HepG2 (cell line): ENCODE data around the gene NGLY1. TPM values are rescaled to one million over a fixed set of nuclear protein-coding genes. Genes with fewer than 3 reads are reported as not detected.

ENCODE experiments used
- ATAC-seq: fragments of 200-7000 bp; cut with Tn5 transposase; 3 replicates; pipeline ENCODE4 v1.9.1; 2020; ENCODE audit warnings: mild to moderate bottlenecking, moderate library complexity
- BruUV-seq: library from RNA; stranded (reverse); fragments of 400-500 nt; replicated peaks from 2 replicates; lab custom pipeline; 2021; lab: Mats Ljungman, UMichigan
- CTCF ChIA-PET: fragments of 300-600 bp; formaldehyde crosslinking; extraction: SDS; loops from one replicate; lab custom pipeline; 2021; ENCODE audit warnings: low total read pairs, inconsistent platforms, low intra/inter-chr PET ratio; lab: Yijun Ruan, JAX
- POLR2A ChIA-PET: fragments of 350-600 bp; sonication (Branson Sonifier 250); formaldehyde crosslinking; loops from one replicate; lab custom pipeline; 2020; ENCODE audit warnings: antibody characterized with exemption, inconsistent platforms; lab: Yijun Ruan, JAX
- DNase-seq: peaks from one replicate; pipeline ENCODE4 v3.0.0-alpha.2; 2015; ENCODE audit warnings: low spot score
- FAIRE-seq: peaks from 3 replicates; lab custom pipeline; 2011; peaks lifted over from hg19 to GRCh38; lab: Jason Lieb, UNC
- H2AFZ ChIP-seq: one replicate; pipeline ENCODE4 v1.6.1; 2011; ENCODE audit warnings: low read length, inconsistent platforms
- H3K27ac ChIP-seq: fragments of 300-600 bp; 3 replicates; pipeline ENCODE4 v1.8.0; 2011; ENCODE audit warnings: mixed run types, mild to moderate bottlenecking, mixed read lengths, low read length, inconsistent platforms; ENCODE audit not compliant: insufficient read depth; ENCODE audit errors: extremely low read length
- H3K27me3 ChIP-seq, 2 experiments: fragments of 200-600 bp in 1 of 2; 2 replicates in 1 of 2; 3 replicates in 1 of 2; pipeline versions ENCODE4 v1.6.0 to v1.8.0; 2011; ENCODE audit warnings: low read length in 2 of 2, mild to moderate bottlenecking in 2 of 2, moderate library complexity in 2 of 2, inconsistent platforms in 1 of 2; ENCODE audit not compliant: insufficient read depth in 2 of 2, control insufficient read depth in 1 of 2
- H3K36me3 ChIP-seq, 2 experiments: fragments of 200-600 bp in 1 of 2; replicated peaks in 1 of 2; 2 replicates in 1 of 2; 3 replicates in 1 of 2; pipeline versions ENCODE4 v1.5.1 to v1.8.0; 2011; ENCODE audit warnings: low read length in 2 of 2, inconsistent platforms in 1 of 2; ENCODE audit not compliant: insufficient read depth in 2 of 2, control insufficient read depth in 1 of 2
- H3K4me1 ChIP-seq: 2 replicates; pipeline ENCODE4 v1.5.1; 2012; ENCODE audit warnings: low read length, inconsistent platforms; ENCODE audit not compliant: insufficient read depth
- H3K4me2 ChIP-seq: 2 replicates; pipeline ENCODE4 v1.6.0; 2011; ENCODE audit warnings: low read depth, low read length, inconsistent platforms
- H3K4me3 ChIP-seq, 3 experiments: fragments of 200-600 bp in 1 of 3; sonication (generic), shearing (Covaris generic) in 1 of 3; replicated peaks in 1 of 3; 2 replicates each; pipeline ENCODE4 v1.5.1; 2011 to 2016; ENCODE audit warnings: low read length in 3 of 3, inconsistent platforms in 2 of 3, low read depth in 2 of 3, mild to moderate bottlenecking in 2 of 3, control low read depth in 1 of 3, mixed read lengths in 1 of 3; ENCODE audit not compliant: insufficient read depth in 1 of 3
- H3K79me2 ChIP-seq: one replicate; pipeline ENCODE4 v1.6.1; 2011; ENCODE audit warnings: low read length, inconsistent platforms; ENCODE audit not compliant: insufficient read depth
- H3K9ac ChIP-seq: 2 replicates; pipeline ENCODE4 v1.6.0; 2011; ENCODE audit warnings: mild to moderate bottlenecking, low read depth, low read length, inconsistent platforms; ENCODE audit not compliant: insufficient read depth
- H3K9me3 ChIP-seq: 2 replicates; pipeline ENCODE4 v1.5.1; 2012; ENCODE audit warnings: mild to moderate bottlenecking, low read length
- H4K20me1 ChIP-seq: 2 replicates; pipeline ENCODE4 v1.6.0; 2011; ENCODE audit warnings: inconsistent platforms, mild to moderate bottlenecking, low read length, moderate library complexity; ENCODE audit not compliant: insufficient read depth
- FOXC1 ChIP-seq: sonication (generic); formaldehyde crosslinking; IDR thresholded peaks from 2 replicates; pipeline ENCODE4 v1.8.0; 2022; ENCODE audit warnings: mild to moderate bottlenecking, missing genetic modification reagents, borderline replicate concordance
- IRF2 ChIP-seq: IDR thresholded peaks from 2 replicates; pipeline ENCODE4 v1.6.1; 2018; ENCODE audit warnings: missing genetic modification reagents, missing compliant biosample characterization
- MAF1 ChIP-seq: sonication (generic); formaldehyde crosslinking; IDR thresholded peaks from 2 replicates; pipeline ENCODE4 v1.5.0; 2020; ENCODE audit warnings: missing genetic modification reagents, borderline replicate concordance
- MBD4 ChIP-seq: IDR thresholded peaks from 2 replicates; pipeline ENCODE4 v1.6.1; 2012; ENCODE audit warnings: low read length, inconsistent platforms, borderline replicate concordance
- NFRKB ChIP-seq: fragments of 450-650 bp; IDR thresholded peaks from 2 replicates; pipeline ENCODE4 v1.6.1; 2017
- PTBP1 ChIP-seq: fragments of 200-400 bp; formaldehyde crosslinking; IDR thresholded peaks from 2 replicates; pipeline ENCODE4 v1.6.1; 2018; ENCODE audit warnings: low read length, low read depth; ENCODE audit not compliant: poor library complexity, severe bottlenecking
- SETDB1 ChIP-seq: sonication (generic); formaldehyde crosslinking; IDR thresholded peaks from 2 replicates; pipeline ENCODE4 v1.5.1; 2020; ENCODE audit warnings: missing genetic modification reagents, mild to moderate bottlenecking, borderline replicate concordance
- SNRNP70 ChIP-seq: fragments of 200-400 bp; formaldehyde crosslinking; IDR thresholded peaks from 2 replicates; pipeline ENCODE4 v1.6.1; 2017; ENCODE audit warnings: mild to moderate bottlenecking, low read depth, low read length, moderate library complexity
- SPEN ChIP-seq: sonication (generic); formaldehyde crosslinking; IDR thresholded peaks from 2 replicates; pipeline ENCODE4 v1.5.1; 2020; ENCODE audit warnings: low read depth, mild to moderate bottlenecking, missing genetic modification reagents
- ZNF780A ChIP-seq: sonication (generic); formaldehyde crosslinking; IDR thresholded peaks from 2 replicates; pipeline ENCODE4 v1.8.0; 2022; ENCODE audit warnings: mild to moderate bottlenecking, missing genetic modification reagents, moderate library complexity
- WGBS: methylation state at CpG from one replicate; pipeline ENCODE4 v1.1.6; 2017; ENCODE audit warnings: low lambda C conversion rate; 5-methylcytosine and 5-hydroxymethylcytosine counted together
- in situ Hi-C: cut with HindIII; loops from 2 replicates; pipeline ENCODE4 v1.10.0; 2017; ENCODE audit warnings: low pct_unique_long_range_greater_than_20kb; ENCODE audit not compliant: extremely low pct_ligation_motif_present
- intact Hi-C: fragments of 100-400 bp; cut with micrococcal nuclease; formaldehyde crosslinking; loops from one replicate; pipeline ENCODE4 v1.10.0; 2022; ENCODE audit not compliant: unreplicated experiment
- polyA plus RNA-seq, 8 experiments: library from polyadenylated mRNA; depleted of rRNA in 3 of 8; stranded (reverse) in 7 of 8; unstranded in 1 of 8; fragments of >200 nt; fragmentation: Illumina TruSeq in 4 of 8; extraction: Trizol in 4 of 8; gene quantifications; 2 replicates each; pipeline versions ENCODE4 v1.2.1 to v1.2.3, GENCODE V29; 2011 to 2016; ENCODE audit warnings: low read depth in 4 of 8, missing spikeins in 1 of 8, mixed read lengths in 1 of 8; ENCODE audit not compliant: insufficient read depth in 1 of 8
- total RNA-seq, 5 experiments: library from RNA; depleted of rRNA; stranded (reverse); fragments of >200 nt; fragmentation: Illumina TruSeq; extraction: Trizol; gene quantifications; 2 replicates each; pipeline ENCODE4 v1.2.3, GENCODE V29; 2016; ENCODE audit warnings: low read depth in 1 of 5
- TF ChIP-seq, protein P1 (sequence below): sonication (generic); formaldehyde crosslinking; IDR thresholded peaks from 2 replicates; pipeline ENCODE4 v1.4.0; 2020; ENCODE audit warnings: missing genetic modification reagents
- TF ChIP-seq, protein P2 (sequence below): sonication (generic); formaldehyde crosslinking; IDR thresholded peaks from 2 replicates; pipeline ENCODE4 v1.8.0; 2022; ENCODE audit warnings: missing genetic modification reagents, mild to moderate bottlenecking, inconsistent platforms, borderline replicate concordance
- TF ChIP-seq, protein P3 (sequence below): sonication (generic); formaldehyde crosslinking; IDR thresholded peaks from 2 replicates; pipeline ENCODE4 v1.5.0; 2020; ENCODE audit warnings: missing genetic modification reagents
- TF ChIP-seq, protein P4 (sequence below): sonication (generic); formaldehyde crosslinking; IDR thresholded peaks from 2 replicates; pipeline ENCODE4 v1.8.1; 2022; ENCODE audit warnings: low read depth, mild to moderate bottlenecking, missing genetic modification reagents

The NGLY1 gene
- total and polyA plus RNA-seq, 2 of the 13 experiments (the other 11 are each of a cell fraction or from before 2014, with no cell fraction given): 28.2 to 44.5 TPM

DNA sequence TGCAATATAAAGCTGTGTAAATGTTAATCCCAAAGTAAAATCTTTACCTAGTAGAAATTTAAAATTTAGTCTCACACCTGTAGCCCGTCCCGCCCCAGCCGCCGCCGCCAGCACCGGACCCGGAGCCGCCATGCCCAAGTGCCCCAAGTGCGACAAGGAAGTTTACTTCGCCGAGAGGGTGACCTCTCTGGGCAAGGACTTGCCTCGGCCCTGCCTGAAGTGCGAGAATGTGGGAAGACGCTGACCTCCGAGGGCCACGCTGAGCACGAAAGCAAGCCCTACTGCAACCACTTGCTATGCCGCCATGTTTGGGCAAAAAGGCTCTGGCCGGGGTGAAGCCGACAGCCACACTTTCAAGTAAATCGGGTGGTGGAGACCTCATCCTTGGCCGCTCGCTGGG, 96.5 kb downstream of the NGLY1 start:
- DNase-seq: no peak
- ChIA-PET POLR2A (no interaction called here), CTCF (no interaction called here)
- Histone ChIP-seq H3K9me3 (no peaks in the 10 kb centered on the region), H3K36me3 (no peaks in the 10 kb centered on the region), H4K20me1 (no peaks in the 10 kb centered on the region), H3K27ac (no peak overlapping the region), H2AFZ (no peak overlapping the region), H3K4me2 (no peak overlapping the region), H3K4me1 (no peaks in the 10 kb centered on the region), H3K4me3 (no peak overlapping the region), H3K9ac (no peak overlapping the region), H3K79me2 (no peaks in the 10 kb centered on the region), H3K27me3 (0 out of 5 replicates have a peak, but pooled peaks cover 0 to 1% of the 10 kb centered on the region in 2 experiments)
- BruUV-seq: no TSS peak
- TF ChIP-seq, protein P1, sequence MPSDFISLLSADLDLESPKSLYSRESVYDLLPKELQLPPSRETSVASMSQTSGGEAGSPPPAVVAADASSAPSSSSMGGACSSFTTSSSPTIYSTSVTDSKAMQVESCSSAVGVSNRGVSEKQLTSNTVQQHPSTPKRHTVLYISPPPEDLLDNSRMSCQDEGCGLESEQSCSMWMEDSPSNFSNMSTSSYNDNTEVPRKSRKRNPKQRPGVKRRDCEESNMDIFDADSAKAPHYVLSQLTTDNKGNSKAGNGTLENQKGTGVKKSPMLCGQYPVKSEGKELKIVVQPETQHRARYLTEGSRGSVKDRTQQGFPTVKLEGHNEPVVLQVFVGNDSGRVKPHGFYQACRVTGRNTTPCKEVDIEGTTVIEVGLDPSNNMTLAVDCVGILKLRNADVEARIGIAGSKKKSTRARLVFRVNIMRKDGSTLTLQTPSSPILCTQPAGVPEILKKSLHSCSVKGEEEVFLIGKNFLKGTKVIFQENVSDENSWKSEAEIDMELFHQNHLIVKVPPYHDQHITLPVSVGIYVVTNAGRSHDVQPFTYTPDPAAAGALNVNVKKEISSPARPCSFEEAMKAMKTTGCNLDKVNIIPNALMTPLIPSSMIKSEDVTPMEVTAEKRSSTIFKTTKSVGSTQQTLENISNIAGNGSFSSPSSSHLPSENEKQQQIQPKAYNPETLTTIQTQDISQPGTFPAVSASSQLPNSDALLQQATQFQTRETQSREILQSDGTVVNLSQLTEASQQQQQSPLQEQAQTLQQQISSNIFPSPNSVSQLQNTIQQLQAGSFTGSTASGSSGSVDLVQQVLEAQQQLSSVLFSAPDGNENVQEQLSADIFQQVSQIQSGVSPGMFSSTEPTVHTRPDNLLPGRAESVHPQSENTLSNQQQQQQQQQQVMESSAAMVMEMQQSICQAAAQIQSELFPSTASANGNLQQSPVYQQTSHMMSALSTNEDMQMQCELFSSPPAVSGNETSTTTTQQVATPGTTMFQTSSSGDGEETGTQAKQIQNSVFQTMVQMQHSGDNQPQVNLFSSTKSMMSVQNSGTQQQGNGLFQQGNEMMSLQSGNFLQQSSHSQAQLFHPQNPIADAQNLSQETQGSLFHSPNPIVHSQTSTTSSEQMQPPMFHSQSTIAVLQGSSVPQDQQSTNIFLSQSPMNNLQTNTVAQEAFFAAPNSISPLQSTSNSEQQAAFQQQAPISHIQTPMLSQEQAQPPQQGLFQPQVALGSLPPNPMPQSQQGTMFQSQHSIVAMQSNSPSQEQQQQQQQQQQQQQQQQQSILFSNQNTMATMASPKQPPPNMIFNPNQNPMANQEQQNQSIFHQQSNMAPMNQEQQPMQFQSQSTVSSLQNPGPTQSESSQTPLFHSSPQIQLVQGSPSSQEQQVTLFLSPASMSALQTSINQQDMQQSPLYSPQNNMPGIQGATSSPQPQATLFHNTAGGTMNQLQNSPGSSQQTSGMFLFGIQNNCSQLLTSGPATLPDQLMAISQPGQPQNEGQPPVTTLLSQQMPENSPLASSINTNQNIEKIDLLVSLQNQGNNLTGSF (CRISPR knock-in tag): no peak
- TF ChIP-seq MBD4 (no peak), NFRKB (no peak), ZNF780A (CRISPR knock-in tag) (no peak), PTBP1 (no peak), IRF2 (CRISPR knock-in tag) (no peak), SETDB1 (CRISPR knock-in tag) (no peak), SPEN (no peak), MAF1 (no peak), SNRNP70 (no peak), FOXC1 (no peak)
- TF ChIP-seq, protein P2, sequence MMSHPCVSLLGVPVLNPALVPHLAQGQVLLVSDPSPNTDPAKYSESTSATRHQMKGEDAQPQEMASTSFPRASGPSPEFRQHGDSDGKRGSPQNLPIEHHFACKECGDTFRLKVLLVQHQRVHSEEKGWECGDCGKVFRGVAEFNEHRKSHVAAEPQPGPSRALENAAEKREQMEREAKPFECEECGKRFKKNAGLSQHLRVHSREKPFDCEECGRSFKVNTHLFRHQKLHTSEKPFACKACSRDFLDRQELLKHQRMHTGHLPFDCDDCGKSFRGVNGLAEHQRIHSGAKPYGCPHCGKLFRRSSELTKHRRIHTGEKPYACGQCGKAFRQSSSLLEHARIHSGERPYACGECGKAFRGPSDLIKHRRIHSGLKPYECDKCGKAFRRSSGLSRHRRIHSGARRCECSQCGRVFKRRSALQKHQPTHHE (CRISPR knock-in tag): no peak
- TF ChIP-seq, protein P3, sequence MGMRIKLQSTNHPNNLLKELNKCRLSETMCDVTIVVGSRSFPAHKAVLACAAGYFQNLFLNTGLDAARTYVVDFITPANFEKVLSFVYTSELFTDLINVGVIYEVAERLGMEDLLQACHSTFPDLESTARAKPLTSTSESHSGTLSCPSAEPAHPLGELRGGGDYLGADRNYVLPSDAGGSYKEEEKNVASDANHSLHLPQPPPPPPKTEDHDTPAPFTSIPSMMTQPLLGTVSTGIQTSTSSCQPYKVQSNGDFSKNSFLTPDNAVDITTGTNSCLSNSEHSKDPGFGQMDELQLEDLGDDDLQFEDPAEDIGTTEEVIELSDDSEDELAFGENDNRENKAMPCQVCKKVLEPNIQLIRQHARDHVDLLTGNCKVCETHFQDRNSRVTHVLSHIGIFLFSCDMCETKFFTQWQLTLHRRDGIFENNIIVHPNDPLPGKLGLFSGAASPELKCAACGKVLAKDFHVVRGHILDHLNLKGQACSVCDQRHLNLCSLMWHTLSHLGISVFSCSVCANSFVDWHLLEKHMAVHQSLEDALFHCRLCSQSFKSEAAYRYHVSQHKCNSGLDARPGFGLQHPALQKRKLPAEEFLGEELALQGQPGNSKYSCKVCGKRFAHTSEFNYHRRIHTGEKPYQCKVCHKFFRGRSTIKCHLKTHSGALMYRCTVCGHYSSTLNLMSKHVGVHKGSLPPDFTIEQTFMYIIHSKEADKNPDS (CRISPR knock-in tag): no peak
- TF ChIP-seq, protein P4, sequence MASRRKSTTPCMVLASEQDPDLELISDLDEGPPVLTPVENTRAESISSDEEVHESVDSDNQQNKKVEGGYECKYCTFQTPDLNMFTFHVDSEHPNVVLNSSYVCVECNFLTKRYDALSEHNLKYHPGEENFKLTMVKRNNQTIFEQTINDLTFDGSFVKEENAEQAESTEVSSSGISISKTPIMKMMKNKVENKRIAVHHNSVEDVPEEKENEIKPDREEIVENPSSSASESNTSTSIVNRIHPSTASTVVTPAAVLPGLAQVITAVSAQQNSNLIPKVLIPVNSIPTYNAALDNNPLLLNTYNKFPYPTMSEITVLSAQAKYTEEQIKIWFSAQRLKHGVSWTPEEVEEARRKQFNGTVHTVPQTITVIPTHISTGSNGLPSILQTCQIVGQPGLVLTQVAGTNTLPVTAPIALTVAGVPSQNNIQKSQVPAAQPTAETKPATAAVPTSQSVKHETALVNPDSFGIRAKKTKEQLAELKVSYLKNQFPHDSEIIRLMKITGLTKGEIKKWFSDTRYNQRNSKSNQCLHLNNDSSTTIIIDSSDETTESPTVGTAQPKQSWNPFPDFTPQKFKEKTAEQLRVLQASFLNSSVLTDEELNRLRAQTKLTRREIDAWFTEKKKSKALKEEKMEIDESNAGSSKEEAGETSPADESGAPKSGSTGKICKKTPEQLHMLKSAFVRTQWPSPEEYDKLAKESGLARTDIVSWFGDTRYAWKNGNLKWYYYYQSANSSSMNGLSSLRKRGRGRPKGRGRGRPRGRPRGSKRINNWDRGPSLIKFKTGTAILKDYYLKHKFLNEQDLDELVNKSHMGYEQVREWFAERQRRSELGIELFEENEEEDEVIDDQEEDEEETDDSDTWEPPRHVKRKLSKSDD (CRISPR knock-in tag): no peak
- in situ Hi-C loops (no loop called here), intact Hi-C loops (no loop called here)
- no peak for FAIRE-seq
- 68% methylated on average over 23 of the region's 23 CpGs for WGBS
- no peak for ATAC-seq
